ENCODE measurements around the gene DNAAF5. TPM values are rescaled to one million over a fixed set of nuclear protein-coding genes. Genes with fewer than 3 reads are reported as not detected.

Gene DNAAF5
- total and polyA plus RNA-seq, 2 of the 13 experiments (the other 11 are each of a cell fraction or from before 2014, with no cell fraction given): 11.9 to 21.5 TPM

- TF ChIP-seq KLF9 (CRISPR knock-in tag; IDR thresholded peaks at IDR 0.05; ENCODE audit: low read depth): no peak
- no peak for TF ChIP-seq ZNF773 (CRISPR knock-in tag; IDR thresholded peaks at IDR 0.05; ENCODE audit: borderline replicate concordance)
- TF ChIP-seq DMAP1 (CRISPR knock-in tag; IDR thresholded peaks at IDR 0.05): no peak
These were observed 67.7 kb downstream of the DNAAF5 start (continued) for GRCh38 chr7:794207-794606.

DNA sequence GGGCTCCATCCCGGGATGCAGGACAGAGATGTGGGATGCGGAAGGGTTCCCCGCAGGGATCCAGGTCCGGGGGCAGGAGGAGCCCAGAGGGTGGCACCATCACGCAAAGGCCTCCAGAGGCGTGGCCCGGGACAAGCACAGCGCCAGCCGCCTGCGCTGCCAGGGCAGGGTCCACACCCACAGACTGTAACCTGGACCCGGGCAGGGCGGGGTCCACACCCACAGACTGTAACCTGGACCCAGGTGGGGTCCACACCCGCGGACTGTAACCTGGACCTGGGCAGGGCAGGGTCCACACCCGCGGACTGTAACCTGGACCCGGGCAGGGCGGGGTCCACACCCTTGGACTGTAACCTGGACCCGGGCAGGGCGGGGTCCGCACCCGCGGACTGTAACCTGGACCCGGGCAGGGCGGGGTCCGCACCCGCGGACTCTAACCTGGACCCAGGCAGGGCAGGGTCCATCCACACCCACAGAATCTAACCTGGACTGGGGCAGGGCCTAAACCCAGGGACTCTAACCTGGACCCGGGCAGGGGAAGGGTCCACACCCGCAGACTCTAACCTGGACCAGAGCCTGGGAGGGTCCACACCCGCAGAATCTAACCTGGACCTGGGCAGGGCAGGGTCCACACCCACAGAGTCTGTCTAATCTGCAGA, 68.3 kb downstream of the DNAAF5 start:
- FAIRE-seq: no peak
- H3K9ac ChIP-seq (ENCODE audit: insufficient read depth, low read depth, low read length): no peak overlapping the region
- 93% methylated on average over 4 of the region's 31 CpGs for whole genome bisulfite sequencing (ENCODE audit: low lambda C conversion rate)
- TF ChIP-seq ZNF556 (CRISPR knock-in tag; IDR thresholded peaks at IDR 0.05; ENCODE audit: borderline replicate concordance) (no peak), THYN1 (CRISPR knock-in tag; IDR thresholded peaks at IDR 0.05; ENCODE audit: borderline replicate concordance, low read depth) (no peak), ZNF138 (CRISPR knock-in tag; IDR thresholded peaks at IDR 0.05; ENCODE audit: low read depth) (no peak), NCOR1 (IDR thresholded peaks at IDR 0.05; ENCODE audit: borderline replicate concordance, low read length) (peak; percentile 72), NFYC (CRISPR knock-in tag; IDR thresholded peaks at IDR 0.05) (no peak), HNF4G (IDR thresholded peaks at IDR 0.05; ENCODE audit: borderline replicate concordance, low read depth, low read length) (peak; percentile 48; the same call in 1 of the 2 replicates), HNF4G (CRISPR knock-in tag; IDR thresholded peaks at IDR 0.05; ENCODE audit: borderline replicate concordance, low read depth) (no peak), KDM3A (CRISPR knock-in tag; IDR thresholded peaks at IDR 0.05; ENCODE audit: low read depth) (no peak), ZMAT3 (CRISPR knock-in tag; conservative IDR thresholded peaks at IDR 0.05) (no peak), FIP1L1 (IDR thresholded peaks at IDR 0.05; ENCODE audit: borderline replicate concordance, insufficient read depth, low read depth, low read length) (no peak), HNF4A (CRISPR knock-in tag; IDR thresholded peaks at IDR 0.05) (peak; percentile 31), ZMYM2 (CRISPR knock-in tag; IDR thresholded peaks at IDR 0.05) (peak; percentile 52; the same call in 1 of the 2 replicates), KAT2B (IDR thresholded peaks at IDR 0.05; ENCODE audit: borderline replicate concordance, low read depth, low read length) (no peak), NR3C1 (CRISPR knock-in tag; IDR thresholded peaks at IDR 0.05) (no peak), ZBTB42 (CRISPR knock-in tag; IDR thresholded peaks at IDR 0.05) (no peak), MYNN (CRISPR knock-in tag; IDR thresholded peaks at IDR 0.05; ENCODE audit: low read depth) (no peak), HOXA5 (CRISPR knock-in tag; IDR thresholded peaks at IDR 0.05) (no peak), SOX6 (IDR thresholded peaks at IDR 0.05) (no peak), SOX6 (CRISPR knock-in tag; IDR thresholded peaks at IDR 0.05) (no peak), ZFY (CRISPR knock-in tag; IDR thresholded peaks at IDR 0.05) (no peak)
- TF ChIP-seq, protein P1, sequence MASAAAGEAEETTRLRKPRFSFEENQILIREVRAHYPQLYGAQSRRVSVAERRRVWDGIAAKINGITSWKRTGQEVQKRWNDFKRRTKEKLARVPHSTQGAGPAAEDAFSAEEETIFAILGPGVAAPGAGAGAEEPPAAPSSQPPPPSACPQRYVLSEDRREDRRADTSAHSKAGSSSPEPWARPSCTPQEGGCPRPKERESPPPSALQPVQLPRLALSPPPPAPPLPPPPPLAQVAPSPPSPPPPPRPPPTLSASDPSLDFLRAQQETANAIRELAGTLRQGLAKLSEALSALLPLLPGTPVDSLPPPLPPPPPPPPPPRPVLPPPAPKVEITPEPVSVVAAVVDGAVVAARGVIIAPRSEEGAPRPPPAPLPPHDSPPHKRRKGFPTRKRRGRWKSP (CRISPR knock-in tag; IDR thresholded peaks at IDR 0.05): no peak
- TF ChIP-seq, protein P2, sequence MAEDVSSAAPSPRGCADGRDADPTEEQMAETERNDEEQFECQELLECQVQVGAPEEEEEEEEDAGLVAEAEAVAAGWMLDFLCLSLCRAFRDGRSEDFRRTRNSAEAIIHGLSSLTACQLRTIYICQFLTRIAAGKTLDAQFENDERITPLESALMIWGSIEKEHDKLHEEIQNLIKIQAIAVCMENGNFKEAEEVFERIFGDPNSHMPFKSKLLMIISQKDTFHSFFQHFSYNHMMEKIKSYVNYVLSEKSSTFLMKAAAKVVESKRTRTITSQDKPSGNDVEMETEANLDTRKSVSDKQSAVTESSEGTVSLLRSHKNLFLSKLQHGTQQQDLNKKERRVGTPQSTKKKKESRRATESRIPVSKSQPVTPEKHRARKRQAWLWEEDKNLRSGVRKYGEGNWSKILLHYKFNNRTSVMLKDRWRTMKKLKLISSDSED (CRISPR knock-in tag; IDR thresholded peaks at IDR 0.05): no peak

More for the DNA sequence above, 68.3 kb downstream of the DNAAF5 start:
- ChIA-PET CTCF (ENCODE audit: low intra/inter-chr PET ratio, low total read pairs) (no interaction called here), POLR2A (no interaction called here)
- Histone ChIP-seq H3K27ac (ENCODE audit: extremely low read length, insufficient read depth, low read length) (no peak overlapping the region), H3K4me2 (ENCODE audit: low read depth, low read length) (no peak overlapping the region), H3K4me3 (replicated peaks in 1 of 3; ENCODE audit: insufficient read depth in 1 of 3, low read depth in 2 of 3, low read length in 3 of 3) (no peak overlapping the region), H3K4me1 (ENCODE audit: insufficient read depth, low read length) (no peaks in the 10 kb centered on the region), H4K20me1 (ENCODE audit: insufficient read depth, low read length) (no peaks in the 10 kb centered on the region), H2AFZ (ENCODE audit: low read length) (no peak overlapping the region), H3K36me3 (replicated peaks in 1 of 2; ENCODE audit: control insufficient read depth in 1 of 2, insufficient read depth in 2 of 2, low read length in 2 of 2) (no peaks in the 10 kb centered on the region), H3K27me3 (ENCODE audit: control insufficient read depth in 1 of 2, insufficient read depth in 2 of 2, low read length in 2 of 2) (no peaks in the 10 kb centered on the region), H3K79me2 (ENCODE audit: insufficient read depth, low read length) (no peaks in the 10 kb centered on the region), H3K9me3 (ENCODE audit: low read length) (no peaks in the 10 kb centered on the region)
- no peak for DNase-seq (ENCODE audit: low spot score)
- in situ Hi-C loops (cut with HindIII; ENCODE audit: extremely low pct_ligation_motif_present, low pct_unique_long_range_greater_than_20kb): no loop called here
- BruUV-seq (replicated peaks): no TSS peak
- intact Hi-C loops (cut with micrococcal nuclease; ENCODE audit: unreplicated experiment): no loop called here
- ATAC-seq: no peak; the same call in 2 of the 3 replicates

Data from HepG2 (cell line).